ENCODE data around the gene PRKCZ. TPM values are rescaled to one million over a fixed set of nuclear protein-coding genes. Genes with fewer than 3 reads are reported as not detected.

The PRKCZ gene
- total RNA-seq, 1 donor from 2014 or later, result 4.2 TPM

Other genes starting within 250 kb of the PRKCZ start
- gene GNB1, start 159.3 kb upstream of the PRKCZ start, total RNA-seq, result 61.6 TPM
- gene CALML6, start 135.2 kb upstream of the PRKCZ start, total RNA-seq, result 191 TPM
- 21.9 TPM for gene TMEM52, start 131.1 kb upstream of the PRKCZ start, total RNA-seq
- gene CFAP74, start 46.6 kb upstream of the PRKCZ start, total RNA-seq, result under 0.01 TPM
- under 0.01 TPM for gene GABRD, start 31.1 kb upstream of the PRKCZ start, total RNA-seq
- gene FAAP20, start 144.4 kb downstream of the PRKCZ start, total RNA-seq, result 13.0 TPM
- 19.3 TPM for gene SKI, start 177.9 kb downstream of the PRKCZ start, total RNA-seq

All from skeletal muscle tissue (tissue), 1 donor.